Measurements from ENCODE around the gene NSUN7. TPM values are rescaled to one million over a fixed set of nuclear protein-coding genes. Genes with fewer than 3 reads are reported as not detected.

Gene NSUN7
- total RNA-seq, 1 donor from 2014 or later, result 5.0 TPM

DNA sequence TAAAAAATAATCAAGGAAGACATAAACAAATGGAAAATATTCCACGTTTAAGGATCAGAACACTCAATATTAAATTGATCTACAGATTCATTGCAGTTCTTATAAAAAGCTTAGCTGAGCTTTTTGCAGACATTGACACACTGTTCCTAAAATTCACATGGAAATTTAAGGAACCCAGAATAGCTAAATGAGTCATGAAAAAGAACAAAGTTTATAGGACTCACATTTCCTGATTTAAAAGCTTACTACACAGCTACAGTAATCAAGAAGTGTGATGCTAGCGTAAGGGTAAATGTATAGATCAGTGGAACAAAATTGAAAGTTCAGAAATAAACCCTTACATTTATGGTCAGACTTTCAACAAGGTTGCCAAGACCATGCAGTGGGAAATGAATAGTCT, 33.1 kb downstream of the NSUN7 start:
- H3K9me3 ChIP-seq, result peaks cover 0 to 9% of the 10 kb centered on the region in 2 donors
- no peak for DNase-seq (ENCODE audit: low spot score in 2 of 2)
- H3K36me3 ChIP-seq, result peaks cover 0 to 6% of the 10 kb centered on the region in 2 donors
- H3K4me3 ChIP-seq, result no peak overlapping the region
- no peaks in the 10 kb centered on the region for H3K27me3 ChIP-seq
- no peaks in the 10 kb centered on the region for H3K4me1 ChIP-seq
- H3K27ac ChIP-seq, result no peak overlapping the region
- no peak for TF ChIP-seq CTCF (IDR thresholded peaks at IDR 0.05)
- intact Hi-C loops (cut with DNase I), result no loop called here

- H3K27ac ChIP-seq, result no peak overlapping the region
- no peaks in the 10 kb centered on the region for H3K4me1 ChIP-seq
- DNase-seq (ENCODE audit: low spot score in 2 of 2), result no peak
- no peak overlapping the region for H3K4me3 ChIP-seq
- no peaks in the 10 kb centered on the region for H3K9me3 ChIP-seq
- no peak for TF ChIP-seq CTCF (IDR thresholded peaks at IDR 0.05)
- peaks cover 0 to 6% of the 10 kb centered on the region in 2 donors for H3K36me3 ChIP-seq
- no peaks in the 10 kb centered on the region for H3K27me3 ChIP-seq
- intact Hi-C loops (cut with DNase I), result no loop called here
These were observed 36.0 kb downstream of the NSUN7 start for GRCh38 chr4:40785727-40786126.

GRCh38 chr4:40788331-40788730, 38.6 kb downstream of the NSUN7 start:
- Histone ChIP-seq H3K27me3 (no peaks in the 10 kb centered on the region), H3K4me3 (no peak overlapping the region), H3K36me3 (no peaks in the 10 kb centered on the region), H3K9me3 (no peaks in the 10 kb centered on the region), H3K4me1 (no peaks in the 10 kb centered on the region), H3K27ac (no peak overlapping the region)
- no peak for DNase-seq (ENCODE audit: low spot score in 2 of 2)
- intact Hi-C loops (cut with DNase I), result no loop called here
- TF ChIP-seq CTCF (IDR thresholded peaks at IDR 0.05), result no peak

- no peaks in the 10 kb centered on the region for H3K27me3 ChIP-seq
- intact Hi-C loops (cut with DNase I), result no loop called here
- H3K36me3 ChIP-seq, result no peaks in the 10 kb centered on the region
- H3K4me1 ChIP-seq, result no peaks in the 10 kb centered on the region
- H3K9me3 ChIP-seq, result no peaks in the 10 kb centered on the region
- no peak overlapping the region for H3K4me3 ChIP-seq
- no peak for TF ChIP-seq CTCF (IDR thresholded peaks at IDR 0.05)
- H3K27ac ChIP-seq, result no peak overlapping the region
- DNase-seq (ENCODE audit: low spot score in 2 of 2), result no peak
These were observed 39.3 kb downstream of the NSUN7 start for GRCh38 chr4:40789031-40789430.

DNA sequence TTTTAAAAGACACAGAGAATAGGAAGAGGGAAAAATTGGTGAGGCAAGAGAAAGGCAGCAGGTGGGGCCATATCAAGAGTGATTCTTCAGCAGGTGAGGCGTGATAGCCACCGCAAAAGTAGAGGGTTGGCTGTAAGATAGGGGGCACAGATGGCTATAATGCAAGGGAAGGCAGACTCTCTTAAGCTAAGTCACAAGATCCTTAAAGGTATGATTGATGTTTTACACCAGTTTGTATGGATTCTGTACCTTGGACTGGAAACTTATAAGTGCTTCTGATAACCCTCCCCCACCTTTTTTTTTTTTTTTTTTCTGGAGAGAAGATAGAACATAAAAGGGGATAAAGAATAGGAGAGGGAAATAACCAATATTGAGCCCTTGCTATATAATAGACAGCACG, 40.0 kb downstream of the NSUN7 start:
- Histone ChIP-seq H3K27ac (no peak overlapping the region), H3K9me3 (no peaks in the 10 kb centered on the region), H3K4me1 (no peaks in the 10 kb centered on the region), H3K36me3 (no peaks in the 10 kb centered on the region), H3K27me3 (no peaks in the 10 kb centered on the region), H3K4me3 (no peak overlapping the region)
- no peak for TF ChIP-seq CTCF (IDR thresholded peaks at IDR 0.05)
- DNase-seq (ENCODE audit: low spot score in 2 of 2), result no peak
- intact Hi-C loops (cut with DNase I), result no loop called here

- Histone ChIP-seq H3K36me3 (no peaks in the 10 kb centered on the region), H3K4me1 (no peaks in the 10 kb centered on the region), H3K9me3 (no peaks in the 10 kb centered on the region), H3K27ac (no peak overlapping the region), H3K4me3 (no peak overlapping the region), H3K27me3 (no peaks in the 10 kb centered on the region)
- intact Hi-C loops (cut with DNase I), result no loop called here
- TF ChIP-seq CTCF (IDR thresholded peaks at IDR 0.05), result no peak
- no peak for DNase-seq (ENCODE audit: low spot score in 2 of 2)
These were observed 50.3 kb downstream of the NSUN7 start for GRCh38 chr4:40800064-40800463.

Measured in ascending aorta (tissue), 2 donors.